Trophoblast cell (in vitro differentiated cells and primary cell): ENCODE results near the gene KRTAP3-1. TPM values are rescaled to one million over a fixed set of nuclear protein-coding genes. Genes with fewer than 3 reads are reported as not detected.
"Not testable (repeated sequence)": the region's sequence is repeated elsewhere in the genome, so short reads cannot be mapped to it uniquely, and the experiment has no call there.

Source experiments
- DNase-seq, 2 donors: peaks; one replicate each; pipeline ENCODE4 v3.0.0-alpha.2; 2016
- H2AFZ ChIP-seq: 2 replicates; pipeline ENCODE4 v1.6.1; 2013; ENCODE audit warnings: low read length, moderate library complexity, mild to moderate bottlenecking; ENCODE audit not compliant: insufficient read depth, poor library complexity
- H2AK5ac ChIP-seq: 2 replicates; pipeline ENCODE4 v1.6.1; 2013; ENCODE audit warnings: mild to moderate bottlenecking, low read length
- H2BK120ac ChIP-seq: 2 replicates; pipeline ENCODE4 v1.6.1; 2013; ENCODE audit warnings: low read length, mild to moderate bottlenecking, moderate library complexity; ENCODE audit not compliant: insufficient read depth, poor library complexity
- H2BK12ac ChIP-seq: 2 replicates; pipeline ENCODE4 v1.6.1; 2013; ENCODE audit warnings: mild to moderate bottlenecking, low read length, moderate library complexity
- H2BK5ac ChIP-seq: 2 replicates; pipeline ENCODE4 v1.6.1; 2013; ENCODE audit warnings: low read length, low read depth, moderate library complexity, mild to moderate bottlenecking; ENCODE audit not compliant: poor library complexity
- H3K14ac ChIP-seq: 2 replicates; pipeline ENCODE4 v1.6.1; 2013; ENCODE audit warnings: mild to moderate bottlenecking, low read length
- H3K18ac ChIP-seq: 2 replicates; pipeline ENCODE4 v1.6.1; 2013; ENCODE audit warnings: mild to moderate bottlenecking, low read length
- H3K23ac ChIP-seq: 2 replicates; pipeline ENCODE4 v1.6.1; 2013; ENCODE audit warnings: low read length
- H3K27ac ChIP-seq: 2 replicates; pipeline ENCODE4 v1.5.1; 2013; ENCODE audit warnings: low read depth, mild to moderate bottlenecking, inconsistent platforms, low read length, moderate library complexity
- H3K27me3 ChIP-seq: 2 replicates; pipeline ENCODE4 v1.6.1; 2013; ENCODE audit warnings: inconsistent platforms, mild to moderate bottlenecking, low read length, moderate library complexity; ENCODE audit not compliant: insufficient read depth
- H3K36me3 ChIP-seq, 2 experiments: 1 replicate in 1 of 2; 2 replicates in 1 of 2; pipeline ENCODE4 v1.6.1; 2013; ENCODE audit warnings: low read length in 2 of 2, mild to moderate bottlenecking in 2 of 2, moderate library complexity in 1 of 2; ENCODE audit not compliant: insufficient read depth in 2 of 2, control insufficient read depth in 1 of 2
- H3K4ac ChIP-seq: 2 replicates; pipeline ENCODE4 v1.6.1; 2013; ENCODE audit warnings: low read depth, mild to moderate bottlenecking, low read length, moderate library complexity
- H3K4me1 ChIP-seq, 2 experiments: 1 replicate in 1 of 2; 2 replicates in 1 of 2; pipeline ENCODE4 v1.6.1; 2013; ENCODE audit warnings: low read length in 2 of 2, mild to moderate bottlenecking in 2 of 2, moderate library complexity in 1 of 2; ENCODE audit not compliant: insufficient read depth in 2 of 2, control insufficient read depth in 1 of 2
- H3K4me2 ChIP-seq: 2 replicates; pipeline ENCODE4 v1.6.1; 2013; ENCODE audit warnings: inconsistent platforms, mild to moderate bottlenecking, low read length, moderate library complexity
- H3K4me3 ChIP-seq: 2 replicates; pipeline ENCODE4 v1.5.1; 2013; ENCODE audit warnings: mild to moderate bottlenecking, low read depth, low read length, inconsistent platforms
- H3K79me1 ChIP-seq: one replicate; pipeline ENCODE4 v1.6.1; 2013; ENCODE audit warnings: low read length
- H3K79me2 ChIP-seq: 2 replicates; pipeline ENCODE4 v1.6.1; 2013; ENCODE audit warnings: low read length, mild to moderate bottlenecking; ENCODE audit not compliant: control insufficient read depth, insufficient read depth, poor library complexity
- H3K9ac ChIP-seq: 2 replicates; pipeline ENCODE4 v1.6.1; 2013; ENCODE audit warnings: mild to moderate bottlenecking, low read length
- H3K9me3 ChIP-seq: 2 replicates; pipeline ENCODE4 v1.6.1; 2013; ENCODE audit warnings: low read depth, mild to moderate bottlenecking, control low read depth, inconsistent platforms, low read length; ENCODE audit not compliant: insufficient read depth
- H4K12ac ChIP-seq: 2 replicates; pipeline ENCODE4 v1.6.1; 2013; ENCODE audit warnings: low read depth, mild to moderate bottlenecking, low read length, moderate library complexity
- H4K8ac ChIP-seq: 2 replicates; pipeline ENCODE4 v1.6.1; 2013; ENCODE audit warnings: low read depth, mild to moderate bottlenecking, low read length, moderate library complexity
- H4K91ac ChIP-seq: one replicate; pipeline ENCODE4 v1.6.1; 2013; ENCODE audit warnings: low read depth, mild to moderate bottlenecking, low read length, moderate library complexity
- WGBS: extraction: QIAGEN DNeasy Blood & Tissue Kit; methylation state at CpG from one replicate; pipeline ENCODE4 v1.1.7; 2013; ENCODE audit warnings: missing lambda C conversion rate; ENCODE audit not compliant: insufficient read length, insufficient coverage; ENCODE audit errors: extremely low coverage; 5-methylcytosine and 5-hydroxymethylcytosine counted together
- polyA plus RNA-seq: library from polyadenylated mRNA; stranded (reverse); fragments of 200-250 nt; gene quantifications from 2 replicates; pipeline ENCODE4 v1.2.3, GENCODE V29; 2013

KRTAP3-1 gene
- 0.10 and 0.18 TPM in 2 replicates for polyA plus RNA-seq

- H3K14ac ChIP-seq: peak within 1 kb of the TSS; percentile 13
These were observed at the start of gene KRTAP3-1 for GRCh38 chr17:41008811-41009210. TSS of gene KRTAP3-1 (minus strand) at chr17:41009128. CDS start at chr17:41009074, 54 bp downstream.

DNA sequence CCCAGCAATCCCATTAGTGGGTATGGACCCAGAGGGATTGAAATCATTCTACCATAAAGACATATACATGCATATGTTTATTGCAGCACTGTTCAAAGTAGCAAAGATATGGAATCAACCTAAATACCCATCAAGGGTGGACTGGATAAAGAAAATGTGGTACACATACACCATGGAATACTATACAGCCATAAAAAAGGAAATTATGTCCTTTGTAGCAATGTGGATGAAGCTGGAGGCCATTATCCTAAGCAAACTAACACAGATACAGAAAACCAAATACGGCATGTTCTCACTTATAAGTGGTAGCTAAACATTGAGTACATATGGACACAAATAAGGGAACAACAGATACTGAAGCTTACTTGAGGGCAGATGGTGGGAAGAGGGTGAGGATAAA, 48.6 kb upstream of the KRTAP3-1 start:
- H3K9me3 ChIP-seq: no peaks in the 10 kb centered on the region
- no peak overlapping the region for H3K4ac ChIP-seq
- no peak overlapping the region for H3K4me3 ChIP-seq
- no peaks in the 10 kb centered on the region for H3K27me3 ChIP-seq
- no peak overlapping the region for H4K8ac ChIP-seq
- H3K27ac ChIP-seq: no peak overlapping the region
- no peak overlapping the region for H2BK120ac ChIP-seq
- DNase-seq: no peak
- H4K12ac ChIP-seq: no peak overlapping the region
- no peaks in the 10 kb centered on the region for H3K36me3 ChIP-seq
- H3K4me2 ChIP-seq: no peak overlapping the region
- peaks cover 3 to 6% of the 10 kb centered on the region in 2 experiments for H3K4me1 ChIP-seq
- H2AK5ac ChIP-seq: no peak overlapping the region
- no peak overlapping the region for H3K18ac ChIP-seq
- no peak overlapping the region for H3K23ac ChIP-seq
- no CpG with 5 or more reads among the region's 1 CpG for WGBS
- H3K14ac ChIP-seq: no peak overlapping the region
- no peak overlapping the region for H2BK5ac ChIP-seq
- H3K79me1 ChIP-seq: no peaks in the 10 kb centered on the region
- no peak overlapping the region for H3K9ac ChIP-seq
- H3K79me2 ChIP-seq: no peaks in the 10 kb centered on the region
- H2BK12ac ChIP-seq: no peak overlapping the region
- H2AFZ ChIP-seq: no peak overlapping the region
- no peak overlapping the region for H4K91ac ChIP-seq

More at GRCh38 chr17:41008811-41009210, at the start of gene KRTAP3-1:
- Histone ChIP-seq H3K79me2 (no peaks in the 10 kb centered on the region), H2BK5ac (no peak within 1 kb of the TSS), H2AK5ac (no peak within 1 kb of the TSS), H3K27ac (no peak within 1 kb of the TSS), H2AFZ (no peak within 1 kb of the TSS), H2BK12ac (no peak within 1 kb of the TSS), H3K79me1 (peaks cover 2% of the 10 kb centered on the region), H2BK120ac (no peak within 1 kb of the TSS), H4K8ac (no peak within 1 kb of the TSS), H3K18ac (no peak within 1 kb of the TSS), H3K9ac (no peak within 1 kb of the TSS), H3K4me1 (peaks cover 4% of the 10 kb centered on the region in 2 experiments), H4K12ac (no peak within 1 kb of the TSS), H3K4me3 (no peak within 1 kb of the TSS), H3K4ac (no peak within 1 kb of the TSS), H3K9me3 (no peaks in the 10 kb centered on the region), H3K27me3 (no peaks in the 10 kb centered on the region), H3K4me2 (no peak within 1 kb of the TSS), H3K36me3 (no peaks in the 10 kb centered on the region), H4K91ac (no peak within 1 kb of the TSS), H3K23ac (no peak within 1 kb of the TSS)
- no peak for DNase-seq
- no CpG with 5 or more reads among the region's 8 CpGs for WGBS

DNA sequence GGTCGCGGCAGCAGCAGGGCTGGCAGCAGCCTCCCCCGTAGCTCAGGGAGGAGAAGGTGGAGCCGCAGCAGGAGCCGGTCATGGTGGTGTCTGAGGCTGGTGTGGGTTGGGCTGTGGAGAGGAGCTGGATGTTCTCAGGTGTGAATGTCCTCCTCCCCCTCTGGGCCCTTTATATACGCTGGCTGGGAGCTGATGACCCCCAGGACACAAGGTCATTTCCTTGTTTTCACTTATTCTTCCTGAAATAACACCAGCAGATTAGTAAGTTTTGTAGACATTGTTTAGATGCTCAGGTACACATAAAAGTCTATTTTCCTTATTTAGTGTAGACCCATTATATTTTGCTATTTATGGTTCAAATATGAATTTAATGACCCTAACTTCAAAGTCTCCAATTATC, 46.2 kb upstream of the KRTAP3-1 start, which contains the start of gene KRTAP2-2:
TSS of gene KRTAP2-2 (minus strand) at position 101 of the 400 bp plus-strand sequence. CDS start at position 82, 19 bp downstream.
- H3K9ac ChIP-seq, H4K12ac ChIP-seq, H2AFZ ChIP-seq, H3K27ac ChIP-seq, DNase-seq, H3K4ac ChIP-seq, H3K23ac ChIP-seq, H3K4me1 ChIP-seq, H3K27me3 ChIP-seq, H3K4me3 ChIP-seq, H3K14ac ChIP-seq, H3K79me1 ChIP-seq, H2BK12ac ChIP-seq, H2AK5ac ChIP-seq, H4K91ac ChIP-seq, H3K36me3 ChIP-seq, H4K8ac ChIP-seq, H3K18ac ChIP-seq, H2BK5ac ChIP-seq, H3K9me3 ChIP-seq, H3K4me2 ChIP-seq, H3K79me2 ChIP-seq, H2BK120ac ChIP-seq: not testable (repeated sequence)
- no CpG with 5 or more reads among the region's 6 CpGs for WGBS

GRCh38 chr17:41054556-41054955, 45.6 kb upstream of the KRTAP3-1 start:
- not testable (repeated sequence) for H2AK5ac ChIP-seq, H3K79me1 ChIP-seq, H3K27ac ChIP-seq, H2BK120ac ChIP-seq, H3K4me2 ChIP-seq, H3K4me1 ChIP-seq, H4K8ac ChIP-seq, H3K36me3 ChIP-seq, H3K79me2 ChIP-seq, H3K9ac ChIP-seq, H2AFZ ChIP-seq, H3K27me3 ChIP-seq, H4K12ac ChIP-seq, H3K18ac ChIP-seq, H3K14ac ChIP-seq, H2BK12ac ChIP-seq, DNase-seq, H4K91ac ChIP-seq, H3K23ac ChIP-seq, H3K9me3 ChIP-seq, H2BK5ac ChIP-seq, H3K4me3 ChIP-seq, H3K4ac ChIP-seq
- no CpG with 5 or more reads among the region's 9 CpGs for WGBS
